ENCODE data around the gene COL12A1. TPM values are rescaled to one million over a fixed set of nuclear protein-coding genes. Genes with fewer than 3 reads are reported as not detected.

The COL12A1 gene
- total RNA-seq, 1 experiment from 2014 or later, result 0.96 TPM

DNA sequence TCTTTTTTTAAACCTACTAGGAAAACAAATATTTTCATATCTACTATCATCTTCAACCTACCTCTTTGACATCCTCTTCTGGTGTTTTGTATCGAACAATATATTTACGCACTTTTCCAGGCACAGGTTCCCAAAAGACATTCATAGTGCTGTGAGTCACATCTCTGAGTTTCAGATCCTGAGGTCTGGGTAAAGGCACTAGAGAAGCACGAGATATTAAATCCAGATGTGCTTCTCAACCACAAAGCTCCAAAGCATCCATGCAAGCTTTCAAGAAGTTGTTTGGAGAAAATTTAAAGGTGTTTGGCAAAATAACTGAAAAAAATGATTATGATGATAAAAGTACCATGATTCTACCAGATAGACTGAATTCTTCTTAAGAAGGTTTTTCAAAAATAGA is 62.7 kb downstream of the COL12A1 start:
- no peak overlapping the region for H3K56ac ChIP-seq (ENCODE audit: insufficient read length, low read depth, low read length)
- no peak overlapping the region for H4K8ac ChIP-seq (replicated peaks; ENCODE audit: insufficient read length, low read depth, low read length)
- no peak overlapping the region for H3K9ac ChIP-seq (ENCODE audit: extremely low read depth, insufficient read length, low read length)
- H3K4ac ChIP-seq (ENCODE audit: low read depth, low read length), result no peak overlapping the region
- H3K79me2 ChIP-seq (ENCODE audit: insufficient read depth, low read length), result no peaks in the 10 kb centered on the region
- no peaks in the 10 kb centered on the region for H3K23me2 ChIP-seq (ENCODE audit: insufficient read length, low read depth, low read length, poor library complexity, severe bottlenecking)
- no peaks in the 10 kb centered on the region for H3K9me3 Mint-ChIP-seq
- H3K4me2 ChIP-seq (ENCODE audit: insufficient read depth, insufficient read length, low read length), result no peak overlapping the region
- H3K27me3 ChIP-seq (ENCODE audit: insufficient read depth, low read length), result no peaks in the 10 kb centered on the region
- no peak overlapping the region for H3K23ac ChIP-seq (ENCODE audit: insufficient read length, low read depth, low read length)
- no peak overlapping the region for H2BK15ac ChIP-seq (ENCODE audit: low read depth, low read length)
- H4K91ac ChIP-seq (ENCODE audit: insufficient read length, low read depth, low read length), result no peak overlapping the region
- WGBS (ENCODE audit: extremely low coverage, insufficient read length, low lambda C conversion rate), result no CpG with 5 or more reads among the region's 3 CpGs
- no peak overlapping the region for H3K18ac ChIP-seq (ENCODE audit: insufficient read length, low read depth, low read length)
- H2AFZ ChIP-seq (ENCODE audit: low read length), result no peak overlapping the region
- no peaks in the 10 kb centered on the region for H4K20me1 ChIP-seq (ENCODE audit: control insufficient read depth, insufficient read depth, insufficient read length)
- H3K9me3 ChIP-seq (ENCODE audit: control insufficient read depth, low read depth, low read length), result no peaks in the 10 kb centered on the region
- TF ChIP-seq, protein P1, sequence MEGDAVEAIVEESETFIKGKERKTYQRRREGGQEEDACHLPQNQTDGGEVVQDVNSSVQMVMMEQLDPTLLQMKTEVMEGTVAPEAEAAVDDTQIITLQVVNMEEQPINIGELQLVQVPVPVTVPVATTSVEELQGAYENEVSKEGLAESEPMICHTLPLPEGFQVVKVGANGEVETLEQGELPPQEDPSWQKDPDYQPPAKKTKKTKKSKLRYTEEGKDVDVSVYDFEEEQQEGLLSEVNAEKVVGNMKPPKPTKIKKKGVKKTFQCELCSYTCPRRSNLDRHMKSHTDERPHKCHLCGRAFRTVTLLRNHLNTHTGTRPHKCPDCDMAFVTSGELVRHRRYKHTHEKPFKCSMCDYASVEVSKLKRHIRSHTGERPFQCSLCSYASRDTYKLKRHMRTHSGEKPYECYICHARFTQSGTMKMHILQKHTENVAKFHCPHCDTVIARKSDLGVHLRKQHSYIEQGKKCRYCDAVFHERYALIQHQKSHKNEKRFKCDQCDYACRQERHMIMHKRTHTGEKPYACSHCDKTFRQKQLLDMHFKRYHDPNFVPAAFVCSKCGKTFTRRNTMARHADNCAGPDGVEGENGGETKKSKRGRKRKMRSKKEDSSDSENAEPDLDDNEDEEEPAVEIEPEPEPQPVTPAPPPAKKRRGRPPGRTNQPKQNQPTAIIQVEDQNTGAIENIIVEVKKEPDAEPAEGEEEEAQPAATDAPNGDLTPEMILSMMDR (conservative IDR thresholded peaks at IDR 0.05), result no peak
- no peak for DNase-seq
- H2BK20ac ChIP-seq (ENCODE audit: low read depth, low read length, poor library complexity, severe bottlenecking), result no peak overlapping the region
- H2BK120ac ChIP-seq (ENCODE audit: low read depth, low read length, poor library complexity, severe bottlenecking), result no peak overlapping the region
- H3K27ac ChIP-seq (ENCODE audit: insufficient read length, low read depth, low read length), result no peak overlapping the region
- H2BK5ac ChIP-seq (ENCODE audit: insufficient read length, low read length), result no peak overlapping the region
- H4K5ac ChIP-seq (ENCODE audit: insufficient read length, low read depth, low read length), result no peak overlapping the region
- H3T11ph ChIP-seq (ENCODE audit: low read length), result no peak overlapping the region
- no peaks in the 10 kb centered on the region; a peak in 1 of 4 replicates for H3K4me1 Mint-ChIP-seq
- no peak overlapping the region for H2BK12ac ChIP-seq (ENCODE audit: insufficient read length, low read depth, low read length)
- no peak overlapping the region for H2AK5ac ChIP-seq (ENCODE audit: insufficient read length, low read length)
- H3K27ac Mint-ChIP-seq, result no peak overlapping the region
- H3K4me3 Mint-ChIP-seq, result no peak overlapping the region
- no peaks in the 10 kb centered on the region for H3K79me1 ChIP-seq (ENCODE audit: insufficient read depth, low read depth, low read length, poor library complexity, severe bottlenecking)
- H3K36me3 Mint-ChIP-seq (ENCODE audit: insufficient read depth in 1 of 3, low read depth in 3 of 3), result no peaks in the 10 kb centered on the region
- H3K4me1 ChIP-seq (ENCODE audit: insufficient read depth, low read length), result no peaks in the 10 kb centered on the region
- H3K14ac ChIP-seq (ENCODE audit: insufficient read depth, low read length), result no peak overlapping the region
- H3K27me3 Mint-ChIP-seq (ENCODE audit: low read depth), result no peaks in the 10 kb centered on the region

Measured in H9 (cell line).